ENCODE data around the gene HMGB3.

- TF ChIP-seq POLR2A (IDR thresholded peaks at IDR 0.05) (no peak), CTCF (IDR thresholded peaks at IDR 0.05) (no peak)
Observed at GRCh38 chrX:150959557-150959956, 23.6 kb upstream of the HMGB3 start.

Measured in adrenal gland (tissue), 5 donors.